Stimulated activated CD4-positive, alpha-beta T cell treated with anti-CD3 and anti-CD28 coated beads, Interleukin-15, amount 100 ng/mL, for 1 hour (primary cell): ENCODE results near the gene F13A1.

ENCODE experiments used
- DNase-seq, 2 donors: peaks; one replicate each; pipeline ENCODE4 v3.0.0-alpha.2; 2020; ENCODE audit warnings: low read depth in 1 of 2, low spot score in 1 of 2

F13A1 gene

DNA sequence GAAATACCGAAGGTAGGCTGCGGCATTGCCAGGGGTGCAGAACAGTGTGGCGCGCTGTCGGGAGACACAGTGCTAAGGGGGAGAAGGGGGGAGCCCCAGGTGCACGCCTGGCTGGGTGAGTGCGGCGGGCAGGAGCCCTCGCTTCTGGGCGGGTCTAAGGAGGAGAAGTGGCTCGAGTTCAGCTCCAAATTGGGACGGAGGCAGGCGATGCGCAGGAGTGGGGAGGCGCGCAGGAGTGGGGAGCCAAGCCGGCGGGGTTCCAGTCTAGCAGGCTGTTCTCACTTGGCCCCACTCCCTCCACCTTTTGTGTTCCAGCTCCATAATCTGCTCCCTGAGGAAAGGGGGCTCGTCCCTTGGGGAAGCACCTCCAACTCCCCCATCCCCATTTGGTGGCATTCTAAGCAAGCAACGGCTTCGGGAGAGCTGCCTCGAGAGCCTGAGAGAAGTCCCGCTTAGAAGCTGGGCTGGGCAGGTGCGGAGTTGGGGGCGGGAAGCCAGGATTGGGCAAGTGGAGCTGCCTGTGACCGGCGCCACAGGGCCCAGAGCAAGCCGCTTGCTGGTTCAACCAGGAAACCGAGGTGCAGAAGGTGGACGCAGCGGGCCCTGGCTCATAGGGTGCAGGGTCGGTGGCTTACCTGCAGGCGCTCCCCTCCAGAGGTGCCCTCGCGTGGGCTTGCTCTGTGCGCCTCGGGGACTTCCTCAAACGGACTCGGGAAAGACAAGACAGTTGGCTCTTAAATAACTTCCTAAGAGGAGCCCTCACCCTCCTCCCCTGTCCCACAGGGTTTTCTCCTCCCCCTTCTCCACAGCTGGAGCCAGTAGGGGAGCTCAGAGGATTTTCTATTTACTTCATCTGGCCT is at the start of gene F13A1:
Gene F13A1 (minus strand): TSS at position 711 of the 860 bp plus-strand sequence. CDS start 1,998 bp downstream, outside the sequence.
- no peak for DNase-seq

DNA sequence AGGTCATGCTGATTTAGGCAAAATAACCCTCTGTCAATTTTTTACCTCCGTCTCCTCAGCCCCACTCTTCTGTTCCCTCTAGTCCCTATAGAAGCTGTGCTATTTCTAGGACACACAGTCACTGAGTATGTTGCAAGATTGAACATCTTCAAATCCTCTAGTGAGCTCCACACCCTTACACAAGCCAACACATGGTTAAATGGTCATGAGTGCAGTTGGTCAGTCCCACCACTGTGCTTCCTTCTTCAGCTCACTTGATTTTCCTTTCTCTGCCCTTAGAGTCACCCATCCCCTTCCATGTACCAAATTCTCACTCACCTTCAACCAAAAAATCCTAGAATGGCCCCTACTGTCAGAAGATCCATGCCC is 48.2 kb upstream of the F13A1 start:
- no peak for DNase-seq

DNA sequence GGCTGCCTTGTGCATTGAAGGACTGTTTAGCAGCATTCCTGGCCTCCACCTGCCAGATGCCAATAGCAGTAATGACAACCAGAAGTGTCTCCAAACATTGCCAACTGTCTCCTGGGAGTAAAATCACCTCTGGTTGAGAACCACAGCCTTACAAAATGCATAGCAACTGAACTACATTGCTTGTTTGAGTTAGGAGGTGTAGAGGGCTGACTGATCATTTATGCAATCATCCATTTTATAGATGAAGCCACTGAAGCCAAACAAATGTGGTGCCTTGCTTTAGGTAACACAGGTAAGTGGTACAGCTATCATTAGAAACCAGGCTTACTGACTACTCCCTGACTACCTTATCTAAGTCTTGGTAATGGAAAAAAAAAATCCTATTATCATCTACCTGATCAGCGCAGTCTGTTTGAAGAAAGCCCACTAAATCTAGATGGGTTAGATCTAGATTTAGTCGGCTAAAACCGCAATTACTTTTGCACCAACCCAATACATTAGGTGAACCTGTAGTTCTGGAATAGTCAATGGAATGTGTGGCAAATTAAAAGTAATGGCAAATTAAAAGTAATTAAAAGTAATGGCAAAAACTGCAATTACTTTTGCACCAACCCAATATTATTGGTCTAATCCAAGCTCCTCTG is 47.7 kb upstream of the F13A1 start:
- no peak for DNase-seq

DNA sequence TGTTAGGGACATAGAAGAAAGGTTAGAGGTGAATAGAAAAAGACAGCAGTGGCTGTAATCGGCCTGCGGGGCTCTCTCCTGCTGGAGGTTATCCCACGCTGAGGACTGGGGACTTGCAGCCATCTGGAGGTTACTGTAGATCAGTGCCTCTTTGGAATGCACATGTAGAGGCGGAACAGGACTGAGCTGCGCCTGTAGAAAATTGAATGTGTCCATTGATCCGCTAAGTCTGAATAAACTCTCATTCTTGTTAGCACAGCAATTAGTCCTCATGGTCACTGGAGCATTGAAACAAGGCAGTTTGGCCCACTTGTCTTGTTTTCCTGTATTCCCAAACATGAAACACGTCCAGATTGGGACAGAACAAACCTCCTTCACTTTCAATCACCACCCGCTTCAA is 46.3 kb upstream of the F13A1 start:
- no peak for DNase-seq

DNA sequence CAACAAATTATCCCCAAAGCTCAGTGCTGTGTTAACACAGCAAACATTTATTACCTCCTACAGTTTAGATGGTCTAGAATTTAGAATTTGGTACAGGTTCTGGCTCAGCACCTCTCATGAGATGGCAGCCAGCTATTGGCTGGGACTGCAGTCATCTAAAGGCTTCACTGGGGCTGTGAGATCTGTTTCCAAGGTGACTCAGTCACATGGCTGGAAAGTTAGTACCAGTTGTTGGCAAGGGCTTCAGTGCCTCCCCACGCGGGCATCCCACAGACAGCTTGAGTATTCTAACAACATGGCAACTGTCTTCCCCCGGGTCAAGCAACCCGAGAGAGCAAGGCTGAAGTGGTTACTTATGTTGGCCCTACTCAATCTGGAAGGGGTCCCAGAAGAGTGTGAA is 44.8 kb upstream of the F13A1 start:
- no peak for DNase-seq

DNA sequence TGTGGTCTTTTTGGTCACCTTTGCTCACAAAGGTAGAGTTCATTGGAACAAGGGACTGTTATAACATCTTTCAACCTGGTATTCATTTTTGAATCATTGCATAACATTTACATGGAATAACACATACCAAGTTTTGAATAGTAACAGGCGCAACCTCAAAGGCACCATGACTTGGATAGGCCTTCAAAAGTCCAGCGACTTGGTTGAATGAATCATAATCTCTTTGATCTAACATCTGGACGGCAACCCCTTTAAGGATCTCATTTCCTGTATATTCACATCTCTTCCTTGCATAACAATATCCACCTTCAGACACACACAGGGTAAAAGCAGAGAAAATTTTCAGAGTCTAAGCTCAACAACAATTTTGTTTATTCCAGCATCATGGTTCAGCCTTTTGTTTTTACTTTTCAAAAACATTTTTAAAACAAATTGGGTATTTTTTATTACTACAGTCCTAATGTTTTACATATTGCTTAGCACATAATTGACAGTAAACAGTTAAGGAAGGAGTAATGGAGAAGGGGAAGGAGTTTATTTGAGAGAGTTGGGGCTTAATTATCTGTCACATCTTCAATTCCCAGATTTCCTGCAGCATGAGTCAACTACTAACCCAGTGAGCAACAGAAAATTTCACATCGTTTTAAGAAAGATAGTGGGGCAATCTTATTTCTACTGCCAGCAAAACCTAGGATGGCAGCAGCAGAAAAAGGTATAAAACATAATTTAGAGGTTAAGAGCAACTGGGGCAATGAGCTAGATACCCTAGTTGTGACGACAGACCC is 41.8 kb upstream of the F13A1 start:
- DNase-seq: no peak

DNA sequence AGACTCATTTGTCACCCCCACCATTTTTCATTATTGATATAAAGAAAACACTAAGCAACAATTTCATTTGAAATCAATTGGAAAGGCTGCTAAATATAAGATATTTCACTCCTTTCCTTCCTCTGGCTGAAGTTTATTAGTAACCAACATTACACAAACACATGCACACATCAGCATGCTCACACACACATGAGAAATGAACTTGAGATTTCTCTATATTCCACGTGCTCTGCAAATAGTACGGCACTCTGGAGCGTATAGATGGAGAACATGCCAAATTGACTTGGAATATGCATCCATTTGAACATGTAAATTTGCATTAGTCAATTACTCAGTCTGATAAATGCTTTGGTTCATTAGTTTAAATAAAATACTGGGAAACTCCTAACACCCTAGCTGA is 37.1 kb upstream of the F13A1 start:
- no peak for DNase-seq

DNA sequence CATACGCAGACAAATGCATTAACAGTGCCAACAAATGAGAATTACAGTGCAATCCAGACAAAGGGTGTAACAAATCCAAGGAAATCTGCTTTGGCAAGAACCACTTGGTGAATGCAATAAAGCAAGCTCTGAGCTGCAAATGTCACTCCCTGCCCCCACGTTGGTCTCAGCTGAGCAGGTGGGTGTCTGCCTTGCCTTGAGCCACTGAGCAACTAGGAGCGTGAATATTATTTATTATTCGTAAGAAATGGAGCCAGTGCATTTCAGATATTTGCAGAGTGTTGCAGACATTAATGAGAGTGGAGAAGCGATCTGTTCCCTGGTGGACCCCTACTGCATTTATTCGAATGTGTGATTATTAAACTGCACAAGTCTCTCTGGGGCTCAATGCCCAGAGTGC is 36.6 kb upstream of the F13A1 start:
- no peak for DNase-seq

DNA sequence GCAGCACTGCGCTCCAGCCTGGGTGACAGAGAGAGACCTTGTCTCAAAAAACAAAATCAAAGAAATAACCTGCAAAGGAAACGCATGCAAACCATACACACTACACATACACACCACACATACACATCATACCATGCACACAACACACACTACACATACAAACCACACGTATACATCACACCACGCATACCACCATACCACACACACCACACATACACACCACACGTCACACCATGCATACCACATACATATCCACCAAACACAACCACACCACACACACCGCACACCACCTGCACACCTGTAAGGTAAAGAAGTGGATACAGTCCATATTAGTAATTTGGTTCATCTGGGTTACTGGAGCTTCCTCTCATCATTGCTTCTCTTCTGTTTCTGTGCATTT is 32.3 kb upstream of the F13A1 start:
- no peak for DNase-seq

DNA sequence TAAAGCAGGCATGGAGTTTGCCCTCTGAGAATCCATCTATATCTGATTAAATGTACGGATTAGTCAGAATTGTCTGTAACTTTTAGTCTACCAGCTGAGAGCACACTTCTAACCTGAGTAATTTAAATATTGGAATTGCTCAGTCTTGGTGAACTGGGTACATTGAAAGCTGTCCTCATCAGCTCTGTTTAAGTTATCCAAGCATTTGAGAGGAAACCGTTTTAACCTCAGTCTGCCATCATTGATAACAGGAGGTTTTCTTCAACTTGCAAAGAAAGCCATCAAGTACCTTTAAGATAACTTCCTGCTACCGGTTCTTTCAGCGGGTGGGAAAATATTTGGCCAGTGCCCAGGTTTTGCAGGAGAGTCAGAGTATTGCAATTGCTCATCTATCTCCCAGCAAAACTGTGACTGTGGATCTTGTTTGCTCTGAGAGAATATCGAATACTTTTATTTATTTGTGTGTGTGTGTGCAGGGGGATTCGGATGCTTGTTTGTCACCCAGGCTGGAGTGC is 31.1 kb upstream of the F13A1 start:
- no peak for DNase-seq

DNA sequence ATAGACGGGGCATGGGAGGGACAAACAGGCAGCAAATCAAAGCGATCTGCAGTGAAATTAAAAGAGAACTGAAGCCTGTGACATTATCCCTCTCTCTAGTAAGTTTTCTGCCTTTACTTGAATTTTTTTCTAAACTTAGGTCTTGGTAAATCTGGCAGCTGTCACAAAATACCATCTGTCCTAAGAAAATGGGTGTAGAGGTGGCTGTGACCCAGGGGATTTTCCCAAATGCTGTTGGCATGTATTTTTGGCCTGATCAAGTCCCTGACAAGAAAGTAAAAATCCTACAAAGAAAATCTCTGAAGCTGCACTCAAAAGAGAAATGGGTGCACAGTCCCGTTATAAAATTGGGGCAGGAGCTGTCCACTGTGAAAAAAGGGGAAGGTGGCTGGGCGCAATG is 30.2 kb upstream of the F13A1 start:
- DNase-seq: no peak

DNA sequence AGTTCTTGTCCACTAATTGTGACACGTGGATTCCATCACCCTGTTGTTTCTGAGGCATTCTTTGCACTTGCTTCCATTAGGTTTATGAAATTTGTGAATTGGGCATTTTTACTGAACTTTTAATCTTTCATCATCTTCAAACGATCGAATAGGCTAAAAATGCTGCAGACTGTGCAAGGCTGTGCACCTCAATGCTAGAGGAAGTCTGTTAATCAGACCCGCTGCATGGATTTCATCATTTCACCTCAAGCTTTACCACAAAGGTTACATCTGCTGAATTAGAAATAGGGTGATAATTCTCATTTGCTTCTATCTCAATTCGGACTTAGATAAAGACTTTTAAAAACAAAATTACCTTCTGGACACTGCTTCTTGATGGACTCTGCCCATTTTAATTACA is 27.8 kb upstream of the F13A1 start:
- DNase-seq: no peak

DNA sequence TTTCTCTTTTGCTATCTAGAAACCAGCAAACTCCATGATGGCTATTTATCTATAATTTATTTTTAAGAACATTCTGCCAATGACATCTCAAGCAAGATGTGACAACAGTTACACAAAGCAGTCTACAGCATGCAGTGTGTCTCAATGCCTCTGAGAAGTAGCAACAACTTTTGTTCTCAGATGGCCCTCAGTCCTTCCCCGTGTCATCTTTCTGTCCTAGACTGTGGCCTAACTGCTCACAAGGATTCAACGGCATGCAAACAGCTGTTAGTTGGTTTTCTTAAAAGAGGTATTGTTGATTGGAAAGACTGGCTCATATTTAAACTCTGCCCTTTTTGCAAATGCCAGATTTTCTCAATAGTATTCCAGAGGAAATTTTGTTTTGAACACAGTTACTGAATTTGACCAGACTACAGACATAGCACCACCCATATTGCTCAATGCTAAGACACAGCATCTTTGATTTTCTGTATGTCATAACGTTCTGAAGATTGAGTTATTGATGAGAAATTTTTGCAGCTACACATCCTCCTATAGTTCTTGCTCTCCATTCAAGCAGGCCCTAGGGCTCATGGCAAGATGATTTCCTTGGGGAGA is 26.1 kb upstream of the F13A1 start:
- DNase-seq: no peak

DNA sequence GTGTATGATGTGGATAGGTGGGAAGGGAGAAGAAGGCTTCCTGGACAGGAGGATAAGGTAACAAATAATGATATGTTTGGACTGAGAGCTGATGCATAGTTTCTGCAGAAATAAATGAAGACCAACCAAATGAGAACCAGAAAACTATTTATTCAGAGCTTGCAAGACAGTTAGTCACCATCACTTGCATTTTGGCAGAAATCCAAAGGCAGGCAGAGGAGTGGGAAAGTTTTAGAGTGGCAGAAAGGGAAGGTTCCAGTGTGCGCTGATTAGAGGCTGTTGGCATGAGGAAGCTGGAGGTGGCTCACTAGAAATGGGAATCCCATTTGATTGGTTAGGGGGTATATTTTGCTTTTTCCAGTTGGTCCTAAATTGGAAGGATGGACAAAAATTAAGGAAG is 13.0 kb upstream of the F13A1 start:
- no peak for DNase-seq

DNA sequence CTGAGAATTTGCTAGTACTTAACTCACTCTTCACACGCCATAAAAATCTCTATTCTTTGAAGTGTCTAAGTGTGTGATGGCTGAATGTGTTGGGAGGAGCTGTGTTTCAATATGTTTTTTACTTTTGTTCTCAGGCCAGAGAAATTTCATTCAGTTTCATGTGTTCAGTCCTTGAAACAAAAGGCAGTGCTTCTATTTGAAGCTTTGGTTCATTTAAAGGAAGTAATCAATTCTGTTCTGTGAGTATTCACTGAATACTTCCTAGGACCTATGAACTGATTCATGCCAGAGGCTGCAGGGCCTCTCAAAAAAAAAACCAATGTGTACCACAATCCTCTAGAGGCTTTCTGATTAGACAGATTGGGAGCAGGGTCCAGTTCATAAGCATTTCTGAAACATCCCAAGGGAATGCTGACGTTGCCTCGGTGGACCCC is 12.4 kb upstream of the F13A1 start:
- DNase-seq: no peak

DNA sequence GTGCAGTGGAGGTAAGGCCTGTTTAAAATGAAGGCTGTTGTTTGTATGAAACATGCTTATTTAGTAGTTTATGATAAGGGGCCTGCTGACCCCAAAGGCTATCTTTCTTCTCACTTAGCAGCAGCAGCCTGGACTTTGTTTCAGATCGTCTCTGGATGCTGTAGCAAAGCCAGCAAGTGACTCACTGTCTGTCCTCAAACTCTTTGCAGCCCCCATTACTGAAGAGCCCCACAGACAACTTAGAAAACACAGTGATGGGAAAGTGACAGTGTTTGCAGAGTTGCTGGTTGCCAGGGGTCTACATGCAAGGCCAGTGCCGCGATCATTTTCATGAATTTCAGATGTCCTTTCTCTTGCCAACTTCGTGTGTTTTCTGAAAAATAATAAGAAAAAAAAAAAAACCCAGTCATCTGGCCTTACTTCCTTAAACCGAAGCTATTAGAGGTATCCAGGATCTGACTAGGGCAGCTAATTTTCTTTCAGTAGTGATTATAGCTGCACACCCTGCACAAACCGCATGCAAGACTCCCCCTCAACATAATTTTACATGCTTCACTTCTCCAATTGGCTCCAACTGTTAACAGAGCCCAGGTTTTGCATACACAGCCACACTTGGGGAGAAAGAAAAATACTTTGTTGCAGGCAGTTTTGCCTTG is 11.6 kb upstream of the F13A1 start:
- no peak for DNase-seq

DNA sequence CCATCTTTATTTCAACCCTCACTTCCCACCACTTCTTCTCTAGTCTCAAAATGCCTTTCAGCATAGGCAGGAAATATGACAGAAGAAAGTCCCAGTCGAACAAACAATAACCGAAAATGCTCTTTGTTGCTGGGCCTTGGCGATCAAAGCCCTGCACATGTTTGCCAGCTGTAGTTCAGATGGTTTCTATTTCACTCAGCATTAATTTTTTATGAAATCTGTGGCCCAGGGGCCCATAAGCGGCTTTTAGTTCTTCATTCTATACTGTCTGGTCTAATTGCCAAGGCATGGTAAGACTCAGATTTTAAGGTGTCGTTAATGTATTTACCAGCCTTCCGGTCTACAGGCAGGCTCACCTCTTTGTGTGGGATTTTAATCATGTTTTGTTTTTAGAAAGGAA is 10.9 kb upstream of the F13A1 start:
- DNase-seq: no peak

DNA sequence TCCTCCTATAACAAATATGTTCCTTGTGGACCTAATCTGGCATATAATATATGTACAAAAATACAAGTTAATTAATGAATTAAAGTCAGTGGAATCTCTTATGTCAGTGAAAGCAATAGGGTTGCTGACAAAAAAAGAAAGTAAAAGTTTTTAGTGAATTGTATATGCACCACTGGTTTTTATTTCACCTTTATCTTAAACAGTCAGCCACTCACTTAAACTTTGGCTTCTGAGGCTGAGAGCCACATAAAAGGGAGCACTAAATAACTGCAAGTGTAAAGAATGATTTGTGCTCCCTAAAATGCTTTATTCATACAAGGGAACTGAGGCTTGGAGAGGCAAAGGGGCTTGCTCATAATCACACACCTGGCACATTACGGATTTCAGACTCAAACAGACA is 9.9 kb upstream of the F13A1 start:
- no peak for DNase-seq

DNA sequence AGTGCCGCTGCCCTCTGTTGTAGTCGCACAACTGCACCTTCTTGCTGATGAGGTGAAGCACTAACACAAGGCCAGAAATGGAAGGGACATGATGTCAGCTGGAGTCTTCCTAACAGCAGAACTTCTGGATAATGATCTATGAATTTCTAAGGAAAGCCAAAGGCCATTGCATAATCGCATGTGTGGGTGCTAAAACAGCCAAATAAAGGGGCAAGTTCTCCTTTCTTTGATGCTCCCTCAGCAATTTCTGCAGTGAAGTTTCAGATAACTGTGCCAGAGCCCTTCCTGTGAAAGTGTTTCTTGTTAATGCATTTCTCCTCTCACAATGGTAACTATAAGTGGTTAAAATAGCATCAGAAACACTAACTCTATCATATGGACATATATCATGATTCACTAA is 8.0 kb upstream of the F13A1 start:
- DNase-seq: no peak

DNA sequence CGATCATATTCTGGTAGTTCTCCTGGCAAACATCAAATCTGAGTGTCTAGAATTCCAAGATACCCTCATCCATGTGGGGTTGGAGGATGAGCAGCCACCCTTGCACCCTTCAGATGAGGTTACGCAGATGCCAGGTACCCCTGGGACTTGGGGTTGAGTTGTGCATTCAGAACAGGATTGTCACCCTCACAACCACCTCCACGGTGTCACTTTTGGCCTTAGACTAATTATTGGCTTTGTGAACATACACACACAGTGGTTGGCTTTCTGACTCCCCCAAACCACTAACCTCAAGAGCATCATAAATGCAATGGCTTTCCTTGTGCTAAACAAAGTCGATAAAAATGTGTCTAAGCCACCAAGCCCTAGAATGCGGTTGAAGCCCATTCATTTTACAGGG is 2.9 kb upstream of the F13A1 start:
- DNase-seq: no peak

DNA sequence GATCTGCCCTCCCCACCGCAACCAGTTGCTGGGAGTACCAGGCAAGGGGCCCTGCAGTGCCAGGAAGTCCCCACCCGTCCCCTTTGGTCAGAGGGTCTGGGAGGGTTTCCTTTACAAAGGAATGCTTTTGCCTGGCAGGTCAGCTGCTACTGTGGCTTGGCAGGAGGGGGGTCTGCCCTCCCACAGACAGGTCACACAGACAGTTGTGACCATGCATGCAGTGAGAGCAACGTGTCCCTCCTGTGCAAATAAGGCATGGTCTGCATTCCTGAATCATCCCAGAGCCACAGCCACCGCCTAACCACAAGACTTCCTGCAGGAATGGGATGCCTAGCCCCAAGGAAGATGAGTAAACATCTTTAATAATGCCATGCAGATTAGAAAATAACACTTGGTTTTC is 439 bp upstream of the F13A1 start:
- DNase-seq: no peak
